Large intestine (tissue), 3 donors: ENCODE measurements around the gene VDAC2. TPM values are rescaled to one million over a fixed set of nuclear protein-coding genes. Genes with fewer than 3 reads are reported as not detected.
A peak's percentile ranks its signal among the peaks of the same experiment; 100 is the strongest.

Experiments
- DNase-seq, 2 donors: peaks; one replicate each; pipeline versions ENCODE4 v3.0.0 to v3.0.0-alpha.2; 2013
- H3K27ac ChIP-seq: one replicate; pipeline ENCODE4 v1.5.1; 2013; ENCODE audit warnings: low read length
- H3K27me3 ChIP-seq: 2 replicates; pipeline ENCODE4 v1.6.1; 2013; ENCODE audit warnings: low read length; ENCODE audit not compliant: control insufficient read depth, insufficient read depth
- H3K36me3 ChIP-seq: 2 replicates; pipeline ENCODE4 v1.6.1; 2013; ENCODE audit warnings: low read length; ENCODE audit not compliant: control insufficient read depth, insufficient read depth
- H3K4me1 ChIP-seq: one replicate; pipeline ENCODE4 v1.6.1; 2013; ENCODE audit warnings: low read length; ENCODE audit not compliant: control insufficient read depth, insufficient read depth
- H3K4me3 ChIP-seq: one replicate; pipeline ENCODE4 v1.5.1; 2013; ENCODE audit warnings: low read length
- H3K9me3 ChIP-seq: one replicate; pipeline ENCODE4 v1.6.1; 2013; ENCODE audit warnings: mild to moderate bottlenecking, low read depth, low read length, moderate library complexity; ENCODE audit not compliant: control insufficient read depth
- WGBS: methylation state at CpG from one replicate; pipeline ENCODE4 v1.1.5; 2013; ENCODE audit warnings: low lambda C conversion rate; ENCODE audit not compliant: insufficient coverage; 5-methylcytosine and 5-hydroxymethylcytosine counted together
- polyA plus RNA-seq: library from polyadenylated mRNA; unstranded; fragments of 120-200 nt; gene quantifications from one replicate; pipeline ENCODE4 v1.2.1, GENCODE V29; 2013

VDAC2 gene
- polyA plus RNA-seq, 1 donor, result 189 TPM

GRCh38 chr10:75236178-75236825 is 25.7 kb downstream of the VDAC2 start:
- DNase-seq, result no peak
- Histone ChIP-seq H3K9me3 (peaks cover 3% of the 10 kb centered on the region), H3K27ac (no peak overlapping the region), H3K36me3 (peaks cover 19% of the 10 kb centered on the region), H3K4me1 (peaks cover 47% of the 10 kb centered on the region), H3K4me3 (no peak overlapping the region), H3K27me3 (no peaks in the 10 kb centered on the region)
- no CpG with 5 or more reads among the region's 12 CpGs for WGBS

DNA sequence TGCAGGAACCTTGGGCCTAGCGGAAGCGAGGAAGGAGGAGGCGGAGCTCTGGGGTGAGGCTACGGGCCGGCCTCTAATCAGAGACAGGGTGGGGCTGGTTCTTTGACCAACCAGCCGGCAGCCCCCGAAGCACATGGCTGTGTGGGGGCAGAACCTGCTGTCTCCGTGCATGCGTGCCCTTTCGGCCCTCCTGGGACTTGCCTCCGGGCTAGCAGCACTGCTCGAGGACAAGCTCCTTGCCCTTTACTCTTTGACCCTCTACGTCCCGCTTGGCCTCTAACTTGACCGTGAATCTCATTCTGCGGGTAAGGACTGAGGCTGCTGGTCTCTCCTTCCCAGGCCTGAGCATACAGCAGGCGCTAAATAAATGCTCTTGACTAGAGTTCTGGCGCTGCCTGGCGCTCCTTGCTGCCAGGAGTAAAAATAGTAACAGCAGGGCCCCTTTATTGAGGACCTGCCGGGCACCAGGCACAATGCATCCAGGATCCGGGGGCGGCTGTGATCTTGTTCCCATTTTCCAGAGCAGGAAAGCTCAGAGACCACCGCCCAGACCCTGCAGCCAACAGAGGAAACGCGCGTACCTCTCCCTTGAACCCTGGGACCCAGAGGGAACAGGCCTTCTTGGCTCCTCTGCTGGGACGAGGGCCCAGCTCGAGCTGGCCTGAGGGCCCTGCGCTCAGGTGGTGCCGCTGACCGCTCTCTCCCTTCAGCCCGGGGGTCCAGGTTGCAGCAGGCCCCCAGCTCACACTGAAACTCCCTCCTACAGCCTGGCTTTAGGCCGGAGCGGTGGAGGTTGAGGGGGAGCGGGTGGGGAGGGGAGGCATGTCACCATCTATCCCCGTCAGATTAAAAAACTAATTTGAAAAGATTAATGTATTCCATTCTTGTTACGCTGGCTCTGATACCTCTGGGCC is 27.8 kb downstream of the VDAC2 start:
- no peaks in the 10 kb centered on the region for H3K27me3 ChIP-seq
- peaks cover 3% of the 10 kb centered on the region for H3K36me3 ChIP-seq
- DNase-seq, result peak in 1 of 2 donors; percentile 73
- peaks cover 47% of the 10 kb centered on the region for H3K4me1 ChIP-seq
- peaks cover 3% of the 10 kb centered on the region for H3K9me3 ChIP-seq
- WGBS, result no CpG with 5 or more reads among the region's 37 CpGs
- H3K4me3 ChIP-seq, result no peak overlapping the region
- peak overlapping the region; percentile 81 for H3K27ac ChIP-seq

- no CpG with 5 or more reads among the region's 11 CpGs for WGBS
- H3K9me3 ChIP-seq, result peaks cover 3% of the 10 kb centered on the region
- H3K36me3 ChIP-seq, result no peaks in the 10 kb centered on the region
- peaks cover 52% of the 10 kb centered on the region for H3K4me1 ChIP-seq
- H3K27me3 ChIP-seq, result no peaks in the 10 kb centered on the region
- no peak overlapping the region for H3K4me3 ChIP-seq
- no peak for DNase-seq
- H3K27ac ChIP-seq, result peak overlapping the region; percentile 4
Measured at GRCh38 chr10:75239096-75239790, 28.6 kb downstream of the VDAC2 start.

- Histone ChIP-seq H3K27ac (peak overlapping the region; percentile 76), H3K27me3 (no peaks in the 10 kb centered on the region), H3K9me3 (no peaks in the 10 kb centered on the region), H3K36me3 (no peaks in the 10 kb centered on the region), H3K4me1 (peaks cover 60% of the 10 kb centered on the region), H3K4me3 (no peak overlapping the region)
- peak in 1 of 2 donors; percentile 79 for DNase-seq
- WGBS, result no CpG with 5 or more reads among the region's 12 CpGs
Measured at GRCh38 chr10:75240329-75241076, 29.9 kb downstream of the VDAC2 start.

DNA sequence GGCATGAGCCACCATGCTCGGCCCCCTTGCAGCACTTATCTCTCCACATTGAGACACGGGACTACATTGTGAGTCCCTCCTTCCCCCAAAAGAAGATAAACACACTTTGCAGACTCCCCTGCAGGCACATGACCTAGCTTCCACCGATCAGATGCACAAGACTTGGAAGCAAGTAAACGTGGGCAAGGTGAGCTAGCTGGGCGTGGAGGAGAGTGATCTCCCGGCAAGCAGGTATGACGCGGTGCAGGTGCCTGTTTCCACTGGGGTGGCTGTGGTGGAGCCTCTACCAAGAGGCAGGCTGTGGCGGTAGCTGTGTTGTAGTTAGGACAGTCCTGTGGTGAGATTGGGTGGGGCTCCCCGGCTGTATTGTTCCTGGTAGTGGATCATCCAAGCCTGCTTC is 32.8 kb downstream of the VDAC2 start:
- peaks cover 45% of the 10 kb centered on the region for H3K4me1 ChIP-seq
- H3K4me3 ChIP-seq, result no peak overlapping the region
- no peaks in the 10 kb centered on the region for H3K9me3 ChIP-seq
- no peak for DNase-seq
- H3K27ac ChIP-seq, result no peak overlapping the region
- WGBS, result no CpG with 5 or more reads among the region's 10 CpGs
- H3K36me3 ChIP-seq, result no peaks in the 10 kb centered on the region
- H3K27me3 ChIP-seq, result no peaks in the 10 kb centered on the region

DNA sequence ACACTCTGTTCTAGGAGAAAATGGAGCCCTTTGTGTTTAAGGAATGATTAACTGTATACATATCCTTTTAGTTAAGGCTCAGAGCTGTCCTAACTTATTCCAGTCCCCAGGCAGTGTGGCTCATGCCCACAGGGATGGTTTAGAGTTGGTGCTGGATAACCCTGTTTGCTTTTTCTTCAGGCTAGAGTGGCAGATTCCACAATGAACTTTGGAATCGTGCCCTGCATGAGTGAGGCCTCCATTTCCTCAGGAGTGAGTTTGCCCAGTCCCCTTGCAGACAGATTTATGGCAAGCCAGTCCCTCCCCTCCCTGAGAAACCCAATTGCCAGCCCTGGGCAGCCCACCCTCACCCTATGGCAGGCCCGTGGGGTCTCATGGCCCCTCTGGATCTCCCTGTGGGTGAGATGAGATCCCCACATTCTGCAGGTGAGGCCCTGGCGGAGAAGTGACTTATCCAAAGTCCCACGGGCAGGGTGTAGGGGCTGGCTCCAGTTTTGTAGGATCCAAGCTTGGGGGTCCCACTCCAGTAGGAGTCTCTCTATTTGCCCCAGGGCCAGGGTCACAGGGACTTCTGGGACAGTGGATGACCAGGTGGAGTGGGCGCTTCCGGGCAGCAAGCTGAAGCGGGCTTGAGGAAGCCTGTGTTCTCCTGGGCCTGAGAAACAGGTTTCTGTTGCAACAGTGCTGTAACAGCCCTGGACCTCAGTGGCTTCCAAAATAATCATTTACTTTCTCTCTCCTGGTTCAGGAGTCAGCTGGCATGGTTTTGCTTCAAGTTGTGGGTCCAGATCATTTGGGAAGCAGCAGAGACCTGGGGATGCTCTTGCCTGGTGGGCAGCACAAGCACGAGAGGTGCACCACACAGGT is 34.1 kb downstream of the VDAC2 start:
- Histone ChIP-seq H3K9me3 (no peaks in the 10 kb centered on the region), H3K4me3 (no peak overlapping the region), H3K27ac (peak overlapping the region; percentile 66), H3K4me1 (peaks cover 40% of the 10 kb centered on the region), H3K27me3 (no peaks in the 10 kb centered on the region), H3K36me3 (no peaks in the 10 kb centered on the region)
- peak in 1 of 2 donors; percentile 64 for DNase-seq
- WGBS, result no CpG with 5 or more reads among the region's 8 CpGs

- no CpG with 5 or more reads among the region's 10 CpGs for WGBS
- no peak overlapping the region for H3K4me3 ChIP-seq
- peak overlapping the region; percentile 66 for H3K27ac ChIP-seq
- peak; percentile 81 to 89 for DNase-seq
- H3K27me3 ChIP-seq, result no peaks in the 10 kb centered on the region
- no peaks in the 10 kb centered on the region for H3K36me3 ChIP-seq
- H3K9me3 ChIP-seq, result no peaks in the 10 kb centered on the region
- H3K4me1 ChIP-seq, result peaks cover 34% of the 10 kb centered on the region
Measured at GRCh38 chr10:75245354-75246250, 35.0 kb downstream of the VDAC2 start.

GRCh38 chr10:75246506-75246905 is 35.9 kb downstream of the VDAC2 start:
- peaks cover 39% of the 10 kb centered on the region for H3K4me1 ChIP-seq
- H3K36me3 ChIP-seq, result no peaks in the 10 kb centered on the region
- H3K27me3 ChIP-seq, result no peaks in the 10 kb centered on the region
- no peak for DNase-seq
- H3K9me3 ChIP-seq, result no peaks in the 10 kb centered on the region
- WGBS, result no CpG with 5 or more reads among the region's 6 CpGs
- H3K27ac ChIP-seq, result no peak overlapping the region
- H3K4me3 ChIP-seq, result no peak overlapping the region

- H3K4me3 ChIP-seq, result no peak overlapping the region
- no peaks in the 10 kb centered on the region for H3K36me3 ChIP-seq
- no peak for DNase-seq
- whole genome bisulfite sequencing, result no CpG with 5 or more reads among the region's 5 CpGs
- H3K4me1 ChIP-seq, result peaks cover 41% of the 10 kb centered on the region
- no peaks in the 10 kb centered on the region for H3K9me3 ChIP-seq
- no peak overlapping the region for H3K27ac ChIP-seq
- H3K27me3 ChIP-seq, result no peaks in the 10 kb centered on the region
Measured at GRCh38 chr10:75247797-75248196, 37.2 kb downstream of the VDAC2 start.
